NCI-H1417 (cell line): Measurements from ENCODE around the gene CLDN19.
A peak's percentile ranks its signal among the peaks of the same experiment; 100 is the strongest.
"Not testable (repeated sequence)": the region's sequence is repeated elsewhere in the genome, so short reads cannot be mapped to it uniquely, and the experiment has no call there.

Source experiments
- DNase-seq, 3 experiments: peaks; one replicate each; lab custom pipeline; 2025; lab: John Stamatoyannopoulos, UW

Gene CLDN19

GRCh38 chr1:42738678-42739226, 1.3 kb downstream of the CLDN19 start:
- no peak for DNase-seq

DNA sequence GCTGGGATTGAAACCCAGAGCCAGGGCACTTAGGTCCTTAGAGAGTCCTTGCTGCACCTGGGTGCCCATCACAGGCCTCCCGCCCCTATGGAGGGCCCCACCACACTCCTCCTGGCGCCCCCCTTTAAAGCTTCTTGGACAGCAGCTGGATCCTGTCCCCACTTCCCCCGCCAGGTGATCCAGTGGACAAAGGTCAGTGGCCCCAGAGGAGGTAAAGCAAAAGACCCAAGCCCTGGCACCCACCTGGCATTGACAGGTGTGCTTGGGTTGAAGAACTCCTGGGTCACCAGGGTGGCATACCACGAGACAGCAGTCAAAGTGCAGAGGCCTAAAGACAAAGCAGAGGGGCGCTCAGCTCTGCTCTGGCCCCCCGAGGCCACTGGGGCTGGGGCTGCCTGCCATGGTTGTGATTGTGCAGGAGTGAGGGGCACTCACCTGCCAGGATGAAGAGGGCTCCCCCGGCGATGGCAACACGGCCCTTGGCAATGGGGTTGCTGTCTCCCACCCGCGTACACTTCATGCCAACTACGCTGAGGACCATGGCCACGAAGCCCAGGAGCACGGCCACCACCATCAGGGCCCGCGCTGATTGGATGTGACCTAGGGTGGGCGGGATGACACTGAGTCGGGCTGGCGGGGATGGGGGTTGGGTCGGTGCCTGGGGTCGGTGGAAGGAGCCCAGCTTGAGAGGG, 1.9 kb downstream of the CLDN19 start:
- no peak for DNase-seq

- no peak for DNase-seq
Measured at GRCh38 chr1:42737257-42737656, 2.8 kb downstream of the CLDN19 start.

GRCh38 chr1:42736571-42737200, 3.4 kb downstream of the CLDN19 start:
- DNase-seq: no peak

GRCh38 chr1:42736152-42736551, 3.9 kb downstream of the CLDN19 start:
- no peak for DNase-seq

DNA sequence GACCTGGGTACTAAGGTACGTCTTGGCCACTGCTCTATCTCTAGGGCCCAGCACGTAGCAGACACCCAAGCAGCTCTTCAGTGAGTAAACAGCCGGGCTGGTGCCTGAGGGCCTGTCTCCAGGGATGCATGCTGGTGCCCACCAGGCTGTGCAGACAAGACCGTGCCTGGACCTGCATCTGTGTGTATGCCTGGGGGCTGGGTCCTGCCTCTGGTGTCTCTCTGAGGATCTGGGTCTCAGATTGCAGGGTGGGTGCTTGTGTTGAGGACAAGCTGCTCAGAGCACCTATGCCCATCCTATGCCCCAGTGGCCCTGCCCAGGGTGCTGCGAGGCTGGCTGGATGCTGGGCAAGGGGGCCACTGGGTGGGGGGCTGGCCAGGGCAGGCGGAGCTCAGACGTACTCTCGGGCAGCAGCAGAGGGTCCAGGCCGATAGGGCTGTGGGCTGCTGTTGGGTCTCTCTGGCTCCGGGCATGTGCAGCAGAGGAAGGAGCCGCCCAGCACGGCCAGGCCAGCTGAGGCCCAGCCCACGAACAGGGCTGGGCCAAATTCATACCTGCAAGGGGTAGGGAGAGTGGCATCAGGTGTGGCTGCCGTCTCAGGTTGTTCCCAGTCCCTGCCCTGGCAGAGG, 4.4 kb downstream of the CLDN19 start:
- peak in 1 of 3 experiments; percentile 40 for DNase-seq

DNA sequence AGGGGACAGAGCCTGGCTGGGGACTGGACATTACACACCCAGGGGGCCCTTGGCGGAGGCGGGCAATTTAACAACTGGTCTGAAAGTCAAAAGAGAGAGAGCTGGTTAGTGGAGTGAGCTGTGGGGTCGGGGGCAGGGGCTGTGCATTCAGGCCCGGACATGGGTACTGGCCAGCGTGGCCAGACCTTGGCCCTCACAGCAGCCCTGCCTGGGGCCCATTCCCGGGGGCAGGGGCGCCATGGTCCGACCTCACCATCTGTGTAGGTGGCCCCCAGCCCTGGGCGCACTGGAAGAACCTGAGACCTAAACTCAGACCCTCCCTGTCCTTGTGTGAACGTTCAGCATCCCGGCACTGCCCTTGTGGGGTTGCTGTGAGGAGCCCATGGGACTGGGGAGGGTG, 5.0 kb downstream of the CLDN19 start:
- DNase-seq: no peak

DNA sequence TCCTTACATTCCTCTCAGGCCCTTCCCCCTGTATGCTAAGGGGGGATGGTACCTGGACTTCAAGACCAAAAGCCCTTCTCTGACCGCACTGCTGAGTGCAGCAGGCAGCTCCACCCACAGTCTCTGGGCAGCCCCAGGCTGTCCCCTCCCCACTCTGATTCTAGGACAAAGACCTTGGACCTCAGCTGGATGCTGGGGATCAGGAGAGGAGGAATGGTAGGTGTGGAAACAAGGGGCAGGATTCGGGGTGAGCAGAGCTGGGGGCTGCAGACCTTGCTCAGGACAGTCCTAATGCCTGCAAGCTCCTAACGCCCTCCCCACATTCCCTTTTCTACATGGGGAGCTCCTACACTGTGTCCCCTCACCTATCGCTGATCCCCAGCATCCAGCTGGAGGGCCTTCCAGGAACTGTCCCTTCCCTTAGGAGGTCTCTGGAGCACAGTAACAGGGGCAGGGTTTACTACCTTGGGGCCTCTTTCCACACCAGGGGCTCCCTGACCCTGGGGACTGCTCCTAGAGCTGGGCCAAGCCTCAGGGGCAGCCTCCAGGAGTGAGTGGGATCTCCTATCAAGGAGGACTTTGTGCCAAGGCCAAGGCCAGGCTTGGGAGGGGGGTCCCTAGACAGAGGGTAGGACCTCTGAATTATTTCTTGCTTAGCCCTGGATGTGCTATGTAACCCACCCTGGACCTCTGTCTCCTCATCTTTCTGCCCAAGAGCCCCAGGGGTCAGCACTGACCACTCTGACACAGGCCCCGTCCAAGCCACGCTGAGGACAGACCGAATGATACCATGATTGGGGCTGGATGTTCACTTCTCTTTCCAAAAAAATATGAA, 5.6 kb downstream of the CLDN19 start:
- DNase-seq: no peak

DNA sequence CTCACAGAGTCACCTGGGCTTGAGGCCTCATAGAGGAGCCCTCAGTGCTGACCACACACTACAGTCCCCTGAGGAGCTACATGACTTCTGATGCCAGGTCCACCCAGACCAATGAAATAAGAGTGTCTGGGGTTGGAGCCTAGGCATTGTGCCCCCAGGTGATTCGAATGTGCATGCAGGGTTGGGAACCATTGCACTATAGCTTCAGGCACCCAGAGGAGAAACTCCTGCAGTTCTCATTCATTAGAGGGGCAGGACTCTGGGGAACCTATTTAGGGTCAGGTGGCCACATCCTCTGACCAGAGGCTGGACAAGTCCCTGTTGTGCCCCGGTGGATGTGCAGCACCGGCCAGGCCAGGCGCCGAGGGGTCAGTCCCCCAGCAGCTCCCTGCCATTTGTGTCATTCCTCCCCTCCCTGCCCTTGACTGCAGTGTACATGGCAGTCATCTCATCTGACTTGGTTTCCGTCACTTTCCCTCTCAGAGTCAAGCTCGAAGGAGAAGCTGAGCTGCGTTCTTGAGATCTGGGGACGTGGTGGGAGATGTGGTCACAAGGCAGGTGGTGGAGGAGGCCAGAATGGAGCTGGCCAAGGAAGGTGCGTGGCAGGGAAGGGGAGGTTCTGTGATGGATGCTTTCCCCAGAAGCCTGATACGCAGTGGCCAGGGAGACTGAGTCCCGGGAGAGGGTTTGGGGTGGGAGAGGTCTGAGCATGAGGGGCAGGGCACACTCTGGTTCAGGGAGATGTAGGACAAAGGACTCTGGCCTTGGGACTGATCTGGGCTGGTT, 6.4 kb downstream of the CLDN19 start:
- no peak for DNase-seq

- DNase-seq: no peak
Measured at GRCh38 chr1:42732126-42732680, 7.8 kb downstream of the CLDN19 start.

DNA sequence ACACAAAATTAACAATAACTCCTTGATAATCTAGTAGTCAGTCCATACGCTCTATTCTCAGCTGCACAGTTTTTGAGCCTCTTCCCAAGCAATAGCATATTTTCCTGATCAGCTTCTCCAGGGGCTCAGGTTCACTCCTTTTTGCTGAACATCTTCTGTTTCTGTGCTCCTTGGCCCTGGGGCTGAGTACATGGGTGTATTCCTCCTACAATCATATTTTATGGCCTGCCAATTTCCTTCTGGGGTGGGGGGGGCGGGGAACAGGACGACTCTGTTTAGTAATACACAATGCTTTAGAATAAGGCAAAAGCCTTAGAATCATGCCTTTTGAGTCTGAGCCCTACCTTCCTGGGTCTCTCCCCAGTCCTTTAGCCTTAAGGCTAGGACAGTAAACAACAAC, 8.5 kb downstream of the CLDN19 start:
- DNase-seq: no peak

GRCh38 chr1:42730988-42731387, 9.0 kb downstream of the CLDN19 start:
- peak in 1 of 3 experiments; percentile 15 for DNase-seq

DNA sequence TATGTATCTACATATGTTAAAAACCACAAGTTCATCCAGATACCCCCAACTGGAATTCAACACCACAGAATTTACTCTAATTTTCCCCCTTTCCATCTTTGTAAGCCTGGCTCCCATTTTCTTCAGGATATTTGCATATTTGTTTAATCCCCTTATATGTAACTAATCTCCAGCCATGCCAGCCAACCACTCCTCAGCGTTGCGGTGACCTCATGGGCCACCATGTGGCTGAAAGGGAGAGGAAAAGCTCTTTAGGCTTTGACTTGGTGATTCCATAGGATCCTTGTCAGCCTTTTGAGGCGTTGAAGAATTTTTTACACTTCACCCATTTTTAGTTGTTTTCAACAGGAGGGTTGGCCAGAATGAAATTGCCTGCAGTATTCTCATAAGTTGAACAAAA, 10.0 kb downstream of the CLDN19 start:
- no peak for DNase-seq

GRCh38 chr1:42725820-42726219, 14.2 kb downstream of the CLDN19 start:
- not testable (repeated sequence) for DNase-seq

- no peak for DNase-seq
Measured at GRCh38 chr1:42723511-42723910, 16.5 kb downstream of the CLDN19 start.

GRCh38 chr1:42722403-42722802, 17.6 kb downstream of the CLDN19 start:
- DNase-seq: not testable (repeated sequence)

DNA sequence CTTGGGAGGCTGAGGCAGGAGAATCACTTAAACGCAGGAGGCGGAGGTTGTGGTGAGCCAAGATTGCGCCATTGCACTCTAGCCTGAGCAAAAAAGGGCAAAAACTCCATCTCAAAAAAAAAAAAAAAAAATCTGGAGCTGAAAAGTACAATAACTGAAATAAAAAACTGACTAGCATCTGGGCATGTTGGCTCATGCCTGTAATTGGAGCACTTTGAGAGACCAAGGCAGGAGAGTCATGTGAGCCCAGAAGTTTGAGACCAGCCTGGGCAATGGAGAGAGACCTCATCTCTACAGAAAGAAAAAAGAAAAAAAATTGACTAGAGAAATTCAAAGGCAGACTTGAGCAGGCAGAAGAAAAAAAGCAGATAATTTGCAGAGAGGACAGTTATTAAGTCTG, 18.1 kb downstream of the CLDN19 start:
- no peak for DNase-seq

GRCh38 chr1:42720868-42721267, 19.2 kb downstream of the CLDN19 start:
- DNase-seq: no peak

GRCh38 chr1:42714441-42714840, 25.6 kb downstream of the CLDN19 start:
- not testable (repeated sequence) for DNase-seq

GRCh38 chr1:42713293-42713692, 26.7 kb downstream of the CLDN19 start:
- DNase-seq: no peak

DNA sequence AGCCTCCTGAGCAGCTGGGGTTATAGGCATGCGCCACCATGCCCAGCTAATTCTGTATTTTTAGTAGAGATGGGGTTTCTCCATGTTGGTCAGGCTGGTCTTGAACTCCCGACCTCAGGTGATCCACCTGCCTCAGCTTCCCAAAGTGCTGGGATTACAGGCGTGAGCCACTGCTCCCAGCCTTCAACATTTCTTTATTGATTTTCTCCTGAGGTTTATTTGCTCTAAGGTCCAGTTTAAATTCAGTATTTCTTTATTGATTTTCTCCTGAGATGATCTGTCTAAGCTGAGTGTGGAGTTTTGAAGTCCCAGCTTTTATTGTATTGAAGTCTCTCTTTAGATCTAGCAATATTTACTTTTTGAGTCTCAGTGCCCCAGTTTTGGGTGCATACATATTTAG, 27.2 kb downstream of the CLDN19 start:
- not testable (repeated sequence) for DNase-seq
